Stimulated activated CD4-positive, alpha-beta T cell treated with anti-CD3 and anti-CD28 coated beads, Interleukin-12 subunit alpha, Interleukin-12 subunit beta, amount 100 ng/mL, for 4 hours (primary cell): ENCODE data around the gene UNC5B.

Source experiments
- DNase-seq: peaks from one replicate; pipeline ENCODE4 v3.0.0-alpha.2; 2020

UNC5B gene

DNA sequence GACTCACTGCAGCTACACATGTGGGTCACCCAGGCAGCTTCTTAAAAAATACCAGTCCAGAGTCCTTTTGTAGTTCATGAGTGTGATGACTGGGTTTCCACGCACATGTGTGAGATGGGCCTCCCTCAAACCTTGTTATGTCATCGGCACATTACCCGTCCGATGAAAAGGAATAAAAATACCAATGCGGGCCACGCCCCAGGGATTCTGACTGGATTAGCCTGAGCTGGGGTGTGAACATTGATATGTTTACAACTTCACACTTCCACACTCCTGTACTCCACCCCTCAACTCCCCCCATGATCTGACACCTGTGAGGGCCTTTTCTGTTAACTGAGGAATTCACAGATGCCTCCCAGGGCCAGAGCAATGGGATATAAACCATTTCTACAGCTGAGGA lies 112.9 kb downstream of the UNC5B start:
- DNase-seq, result no peak

DNA sequence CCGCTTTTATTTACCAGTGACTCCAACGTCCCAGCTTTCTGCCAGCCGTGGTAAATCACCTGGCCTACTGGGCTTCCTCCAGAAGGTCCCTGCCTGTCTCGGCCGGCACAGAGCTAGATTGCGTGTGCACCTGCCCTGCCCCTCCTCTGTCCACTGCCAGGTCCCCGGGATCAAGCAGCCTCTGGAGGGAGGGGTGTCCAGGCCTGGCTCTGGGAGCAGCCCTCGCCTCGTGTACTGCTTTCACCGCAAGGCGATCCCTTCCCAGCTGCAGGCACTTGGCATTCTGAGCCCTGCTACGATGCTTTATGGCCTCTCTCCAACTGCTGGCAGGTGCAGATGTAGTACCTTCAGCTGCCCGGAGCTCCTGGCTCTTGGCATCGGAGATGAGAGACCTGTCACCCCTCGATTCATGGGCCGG lies 114.1 kb downstream of the UNC5B start:
- no peak for DNase-seq

DNA sequence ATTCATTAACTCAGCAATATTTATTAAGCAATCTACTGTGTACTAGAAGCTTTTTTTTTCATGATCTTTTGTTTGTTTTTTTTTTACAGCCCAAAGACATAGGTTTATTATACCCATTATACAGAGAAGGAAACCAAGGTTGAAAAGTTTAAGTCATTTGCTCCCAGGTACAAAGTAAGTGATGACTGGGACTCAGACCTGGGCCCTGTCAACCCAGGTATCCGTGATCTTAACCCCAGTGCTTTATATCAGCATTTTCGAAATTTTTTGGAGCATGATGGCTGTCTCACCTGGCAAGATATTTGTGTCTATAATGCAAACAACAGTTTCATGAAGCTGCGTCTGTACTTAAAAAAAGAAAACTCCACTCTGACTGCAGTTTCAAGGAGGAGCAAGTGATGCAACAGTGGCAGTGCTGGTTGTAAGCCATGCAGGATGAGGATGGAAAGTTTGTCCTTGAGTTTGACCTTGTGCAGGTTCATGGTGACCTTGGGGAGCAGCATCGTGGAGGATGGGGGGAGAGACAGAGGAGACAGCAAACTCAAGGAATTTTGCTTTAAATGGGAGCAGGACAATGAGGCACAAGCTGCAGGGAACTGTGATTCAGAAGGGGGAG lies 118.5 kb downstream of the UNC5B start:
- DNase-seq, result no peak

DNA sequence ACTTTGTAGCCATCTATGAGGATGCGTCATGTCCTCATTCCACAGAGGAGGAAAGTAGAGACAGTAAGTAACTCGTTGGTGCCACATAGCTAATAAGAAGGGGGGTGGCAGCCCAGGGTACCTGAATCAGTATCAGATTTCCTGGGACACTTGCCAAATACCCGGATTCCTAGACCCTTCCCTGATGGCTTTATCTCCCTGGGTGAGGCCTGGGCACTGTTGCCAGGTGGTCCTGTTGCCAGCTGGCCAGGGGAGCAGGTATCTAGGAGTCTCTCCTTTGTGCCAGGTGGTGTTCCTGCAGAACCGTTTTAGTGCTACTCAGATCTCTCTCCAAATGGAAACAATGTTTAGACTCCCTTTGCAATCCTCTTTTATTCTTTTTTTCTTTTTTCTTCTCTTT lies 119.4 kb downstream of the UNC5B start:
- DNase-seq, result no peak

DNA sequence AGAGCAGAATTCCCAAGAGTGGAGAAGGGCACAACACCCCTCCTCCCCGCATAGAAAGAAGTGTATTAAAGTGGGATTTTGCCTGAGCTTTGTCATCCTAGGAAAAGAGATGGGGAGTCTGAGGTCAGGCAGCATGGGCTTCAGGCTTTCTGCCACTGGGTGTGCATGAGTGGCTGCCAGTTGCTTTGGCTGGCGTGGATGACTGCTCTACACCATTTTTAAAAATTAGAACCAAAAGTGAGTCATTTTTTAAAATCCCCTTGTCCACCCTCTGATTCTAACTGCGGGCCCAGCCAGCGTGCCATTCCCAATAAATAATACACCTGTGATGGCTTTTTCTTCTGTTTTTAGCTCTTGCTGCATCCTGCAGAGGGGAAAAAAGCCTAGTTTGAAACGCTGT lies 120.1 kb downstream of the UNC5B start:
- no peak for DNase-seq

DNA sequence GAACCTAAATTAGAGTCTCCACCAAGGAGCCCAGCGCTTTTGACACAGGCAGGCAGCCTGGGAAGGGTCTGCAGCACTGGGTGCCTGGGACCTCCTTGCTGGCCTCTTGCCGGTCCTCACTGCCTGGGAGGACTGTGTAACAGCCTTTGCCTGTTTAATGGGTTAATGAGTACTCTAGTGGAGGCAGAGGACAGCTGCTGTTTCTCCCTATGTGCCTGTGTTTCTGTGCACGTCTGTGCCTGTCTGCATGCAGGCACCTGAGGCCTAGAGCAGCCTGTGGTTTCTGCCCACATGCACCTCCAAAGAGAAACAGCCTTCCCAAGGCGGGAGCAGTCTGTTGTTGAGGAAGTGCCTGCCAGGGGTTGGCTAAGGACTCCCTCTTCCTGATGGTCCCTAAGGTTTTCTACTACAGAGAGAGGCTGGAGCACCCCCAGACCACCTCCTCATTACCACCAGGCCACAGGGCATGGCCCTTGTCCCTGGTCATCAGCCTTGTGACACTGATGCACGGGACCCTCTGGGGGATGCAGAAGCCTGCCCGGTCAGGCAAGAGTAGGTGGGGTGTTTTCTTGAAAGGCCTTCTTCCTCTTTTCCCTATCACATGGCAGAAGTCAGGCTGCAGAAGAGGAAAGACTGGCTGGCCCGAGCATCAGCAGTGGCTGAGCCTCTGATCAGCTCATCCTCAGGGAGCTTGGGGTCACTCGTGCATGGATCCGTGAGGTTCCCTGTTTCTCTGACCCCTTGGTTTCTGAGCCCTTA lies 120.9 kb downstream of the UNC5B start:
- DNase-seq, result no peak

DNA sequence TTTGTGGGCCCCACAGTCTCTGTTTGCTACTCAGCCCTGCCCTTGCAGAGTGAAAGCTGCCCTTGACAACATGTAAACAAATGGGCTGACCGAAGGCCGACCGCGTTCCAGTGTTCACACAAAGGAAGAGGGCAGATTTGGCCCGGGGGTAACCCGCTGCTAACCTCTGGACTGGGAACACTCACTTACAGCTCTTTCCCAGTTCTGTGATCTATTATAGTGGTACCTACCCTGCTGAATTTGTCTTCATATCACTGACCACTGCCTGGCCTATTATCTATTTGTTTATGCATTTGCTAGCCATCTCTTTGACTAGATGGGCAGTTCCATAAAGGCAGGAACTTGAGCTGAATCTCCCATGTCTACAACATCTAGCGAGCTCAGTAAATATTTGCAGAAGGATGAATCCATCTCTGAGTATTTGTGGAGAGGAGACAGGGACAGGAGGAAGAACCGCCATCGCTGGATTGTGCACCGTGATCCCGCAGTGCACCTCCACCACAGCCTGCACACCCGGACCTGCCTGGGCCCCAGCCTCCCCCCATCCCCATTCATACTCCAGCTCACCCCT lies 121.9 kb downstream of the UNC5B start:
- DNase-seq, result no peak

DNA sequence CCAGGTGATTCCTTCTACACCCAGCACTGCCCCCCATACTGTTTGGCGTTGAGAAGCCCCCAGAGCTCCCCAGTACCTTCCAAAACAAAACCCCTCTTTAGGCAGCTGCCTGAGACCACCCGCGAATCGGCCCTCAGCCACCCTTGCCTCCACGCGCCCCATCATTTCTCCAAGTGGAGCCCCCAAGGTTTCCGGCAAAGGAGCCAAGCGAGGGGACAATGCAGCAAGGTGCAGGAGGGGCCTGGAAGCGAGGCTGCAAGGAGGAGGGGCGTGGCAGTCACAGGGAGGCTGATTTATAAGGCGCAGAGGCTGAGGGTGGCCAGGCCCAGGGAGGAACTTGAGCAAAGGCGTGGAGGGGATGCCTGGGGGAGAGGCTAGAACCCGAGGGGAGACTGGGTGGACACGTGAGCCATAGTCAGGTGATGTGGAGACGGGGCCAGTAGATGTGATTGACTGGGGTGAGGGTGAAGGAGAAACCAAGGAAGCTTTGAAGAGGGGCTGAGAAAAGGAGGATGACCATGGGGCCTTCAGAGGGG lies 122.9 kb downstream of the UNC5B start:
- no peak for DNase-seq

DNA sequence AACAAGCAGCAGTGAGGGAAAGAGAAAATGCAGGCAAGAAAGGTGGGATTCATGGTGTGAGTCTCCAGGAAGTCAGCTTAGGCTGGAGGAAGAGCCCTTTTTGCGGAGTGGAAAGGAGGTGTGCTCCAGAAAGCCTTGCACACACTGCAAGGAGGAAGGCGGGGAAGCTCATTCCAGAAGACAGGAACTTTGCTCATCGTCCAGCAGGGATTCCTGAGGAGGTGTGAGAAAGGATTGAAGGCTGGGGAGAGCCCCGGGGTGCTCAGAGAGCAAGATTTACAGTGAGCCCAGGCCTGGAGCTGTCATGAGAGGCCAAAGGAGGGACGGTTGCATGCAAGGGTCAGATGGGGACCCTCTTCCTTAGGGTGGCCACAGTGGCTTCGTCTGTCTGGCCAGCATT lies 124.3 kb downstream of the UNC5B start:
- no peak for DNase-seq

DNA sequence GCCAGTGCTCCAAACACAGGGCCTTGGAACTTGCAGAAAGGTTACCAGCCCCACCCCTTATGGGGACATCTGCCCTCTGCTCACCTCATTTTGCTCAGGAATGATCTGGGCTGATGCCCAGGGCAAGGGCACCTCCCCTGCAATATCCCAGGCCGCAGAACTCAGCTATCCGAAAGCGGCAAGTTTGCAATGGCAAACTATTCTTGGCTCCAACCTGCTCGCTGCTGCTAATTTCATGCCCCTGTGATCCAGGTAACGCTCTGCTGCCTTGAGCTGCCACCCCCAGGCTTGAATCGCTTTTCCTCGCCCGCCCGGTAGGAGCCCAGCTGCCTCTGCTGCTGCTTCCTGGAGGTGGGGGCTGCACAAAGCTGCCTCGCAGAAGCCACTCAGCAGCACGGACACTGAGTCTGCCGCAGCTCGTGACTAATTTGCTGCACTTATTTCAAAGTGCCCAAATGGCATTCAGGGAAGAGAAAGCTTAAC lies 124.9 kb downstream of the UNC5B start:
- no peak for DNase-seq

DNA sequence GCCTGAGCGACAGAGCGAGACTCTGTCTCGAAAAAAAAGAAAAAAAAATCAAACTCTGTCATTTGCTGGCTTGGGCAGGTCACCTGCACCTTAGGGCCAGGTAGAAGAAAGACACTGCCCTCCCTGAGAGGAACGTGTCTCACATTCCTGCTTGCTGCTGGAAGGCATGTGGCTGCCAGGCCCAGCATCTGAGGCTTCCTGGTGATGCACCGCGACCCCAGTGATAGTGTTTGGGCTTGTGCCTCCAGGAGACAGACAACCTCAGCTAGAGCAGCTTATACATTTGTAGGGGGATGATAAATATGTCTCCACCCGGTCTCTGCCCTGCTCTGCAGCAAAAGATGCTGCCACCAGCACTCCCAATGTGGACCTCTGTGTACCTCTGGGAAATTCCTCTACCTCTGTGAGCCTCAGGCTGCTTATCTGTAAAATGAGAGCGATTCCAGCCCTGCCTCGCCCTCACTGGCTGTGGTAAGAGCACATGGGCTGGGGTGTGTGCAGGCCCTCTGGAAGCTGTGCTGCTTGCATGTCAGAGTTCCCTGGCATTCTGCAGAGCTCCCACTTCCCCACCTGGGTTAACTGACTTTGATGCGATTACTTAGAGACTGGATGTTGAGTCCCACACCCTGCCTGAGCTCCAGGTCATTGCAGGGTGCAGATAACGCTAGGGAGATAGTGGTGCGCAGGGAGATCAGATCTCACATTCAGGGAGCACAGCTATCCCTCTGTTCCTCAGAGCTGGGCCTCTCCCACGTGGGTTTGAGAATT lies 126.5 kb downstream of the UNC5B start:
- no peak for DNase-seq

DNA sequence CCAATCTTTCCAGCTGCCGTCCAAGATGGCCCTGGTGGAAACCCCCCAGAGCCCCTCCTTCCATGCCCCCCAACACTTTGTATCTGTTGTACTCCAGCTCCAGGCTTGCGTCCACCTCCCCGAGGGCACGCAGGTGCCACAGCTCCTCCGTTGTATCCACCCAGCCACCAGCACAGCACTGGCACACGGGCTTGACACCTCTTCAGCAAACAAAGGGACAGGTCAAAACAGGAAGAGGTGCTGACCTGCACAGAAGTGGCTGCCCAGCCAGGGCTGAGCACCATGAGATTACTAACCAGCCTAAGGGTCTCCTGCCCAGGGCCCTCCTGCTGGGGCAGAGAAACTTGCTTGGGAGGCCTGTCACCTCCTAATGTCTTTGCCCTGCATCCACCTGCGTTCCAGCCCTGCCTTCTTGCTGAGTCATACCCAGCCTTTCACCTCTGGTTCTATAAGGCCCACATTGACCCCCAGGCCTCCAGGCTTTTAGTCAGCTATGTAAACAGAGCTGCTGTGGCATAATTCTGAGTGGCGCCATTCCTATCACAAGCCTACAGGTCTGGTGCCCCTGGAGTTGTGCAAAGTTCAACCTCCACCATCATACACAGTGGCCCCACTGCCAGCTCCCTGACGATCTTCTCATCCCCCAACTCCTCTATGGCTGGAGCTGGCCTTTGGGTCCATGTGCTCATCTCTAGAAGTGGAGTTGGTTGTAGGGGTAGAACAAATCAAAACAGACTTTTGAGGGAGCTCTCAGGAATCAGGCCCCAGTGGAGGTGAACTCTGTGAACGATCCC lies 127.6 kb downstream of the UNC5B start:
- no peak for DNase-seq

DNA sequence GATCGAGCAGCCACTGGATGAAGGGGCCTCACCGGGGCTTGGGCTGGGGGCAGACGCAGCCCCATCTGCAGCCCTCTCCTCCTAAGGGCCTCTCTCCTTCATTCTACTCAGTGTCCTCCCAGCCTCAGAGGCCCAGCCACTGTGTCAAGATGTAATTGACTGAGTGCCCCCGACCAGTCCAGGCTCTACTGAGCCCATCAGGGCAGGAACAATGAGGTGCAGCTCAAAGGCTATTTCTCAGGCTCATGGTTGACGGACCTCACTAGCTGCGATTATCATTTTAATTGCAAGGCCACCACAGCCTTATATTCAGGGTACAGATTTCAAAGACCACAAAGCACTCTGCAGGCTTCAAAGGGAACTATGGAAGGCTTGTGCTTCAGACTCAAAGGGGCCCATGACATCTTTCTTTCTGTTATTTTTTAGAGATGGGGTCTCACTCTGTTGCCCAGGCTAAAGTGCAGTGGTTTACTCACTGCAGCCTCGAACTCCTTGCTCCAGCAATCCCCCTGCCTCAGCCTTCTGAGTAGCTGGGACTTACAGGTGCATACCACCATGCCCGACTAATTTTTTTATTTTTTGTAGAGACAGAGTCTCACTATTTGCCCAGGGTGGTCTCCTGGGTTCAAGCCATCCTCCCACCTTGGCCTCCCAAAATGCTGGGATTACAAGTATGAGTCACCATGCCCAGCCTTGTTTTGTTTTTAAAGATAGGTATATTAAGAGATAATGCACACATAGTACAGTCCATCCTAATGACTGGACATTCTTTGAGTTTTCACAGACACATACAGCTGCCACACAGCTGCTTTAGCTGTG lies 130.4 kb downstream of the UNC5B start:
- no peak for DNase-seq

DNA sequence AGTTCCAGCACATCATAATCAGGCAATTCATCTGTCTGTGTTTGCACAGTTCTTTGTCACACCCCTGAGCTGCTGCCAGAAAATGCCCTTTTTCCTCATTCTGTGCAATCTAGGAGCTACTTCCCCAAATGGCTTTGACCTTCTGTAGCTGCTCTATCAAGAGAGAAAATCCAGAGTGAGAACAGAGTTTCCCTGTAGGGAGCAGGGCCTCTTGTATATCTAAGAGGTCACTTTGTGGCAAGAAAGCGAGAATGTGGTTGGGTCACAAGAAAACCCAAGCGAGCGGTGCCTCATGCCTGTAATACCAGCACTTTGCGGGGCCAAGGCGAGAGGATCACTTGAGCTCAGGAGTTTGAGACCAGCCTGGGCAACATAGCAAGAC lies 131.0 kb downstream of the UNC5B start:
- no peak for DNase-seq

DNA sequence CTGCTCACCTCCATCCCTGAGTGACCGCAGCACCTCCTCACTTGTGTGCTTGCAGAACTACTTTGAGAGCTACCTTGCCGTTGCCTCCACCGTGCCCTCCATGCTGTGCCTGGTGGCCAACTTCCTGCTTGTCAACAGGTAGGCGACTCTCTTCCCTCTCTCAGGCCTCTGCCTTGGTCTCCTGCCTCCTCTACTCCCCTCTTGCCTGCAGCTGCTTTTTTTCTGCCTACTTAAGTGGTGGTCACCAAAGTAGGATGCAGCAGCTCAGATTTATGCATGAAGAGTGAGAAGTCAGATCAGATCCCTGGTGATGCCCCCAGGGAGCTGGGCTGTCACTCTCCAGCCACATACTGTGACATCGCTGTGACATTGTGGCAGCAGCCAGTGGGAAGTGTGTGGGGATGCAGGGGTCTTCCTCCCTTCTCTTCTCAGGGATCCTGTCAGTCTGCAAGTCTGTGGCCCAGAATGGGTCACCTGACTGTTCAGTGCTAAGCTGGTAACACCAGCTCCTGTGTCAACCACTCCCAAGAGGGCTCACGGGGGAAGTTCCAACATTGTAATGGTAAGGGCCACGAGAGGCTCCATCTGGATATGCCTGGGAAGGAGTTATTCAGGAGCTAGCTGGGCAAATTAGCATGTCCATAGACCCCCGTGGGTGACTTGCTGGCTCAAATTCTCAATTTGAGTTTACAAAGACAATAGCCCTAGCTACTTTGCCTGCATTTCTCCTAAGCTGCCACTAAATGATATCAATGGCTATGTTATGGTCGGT lies 132.0 kb downstream of the UNC5B start:
- DNase-seq, result no peak

DNA sequence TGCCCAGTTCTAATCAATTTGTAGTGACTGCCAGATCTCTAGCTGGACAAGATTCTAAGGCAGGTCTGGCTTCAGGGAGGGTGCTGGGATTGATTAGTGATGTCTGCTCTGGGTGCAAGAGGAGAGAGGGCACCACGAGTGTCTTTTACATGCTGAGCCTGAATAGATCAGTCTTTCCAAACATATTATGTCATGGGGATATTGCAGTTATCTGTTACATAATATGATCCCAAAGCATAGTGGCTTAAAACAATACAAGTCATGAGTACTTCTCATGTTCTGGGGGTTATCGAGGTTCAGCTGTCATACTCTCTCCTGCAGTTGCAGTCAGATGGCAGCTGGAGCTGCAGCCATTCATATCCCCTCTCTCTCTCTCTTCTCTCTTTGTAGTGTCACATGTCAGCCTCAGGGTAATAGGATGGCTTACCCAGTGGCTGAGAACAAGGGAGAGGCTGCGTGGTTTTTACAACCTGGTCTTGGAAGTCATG lies 132.7 kb downstream of the UNC5B start:
- DNase-seq, result no peak

DNA sequence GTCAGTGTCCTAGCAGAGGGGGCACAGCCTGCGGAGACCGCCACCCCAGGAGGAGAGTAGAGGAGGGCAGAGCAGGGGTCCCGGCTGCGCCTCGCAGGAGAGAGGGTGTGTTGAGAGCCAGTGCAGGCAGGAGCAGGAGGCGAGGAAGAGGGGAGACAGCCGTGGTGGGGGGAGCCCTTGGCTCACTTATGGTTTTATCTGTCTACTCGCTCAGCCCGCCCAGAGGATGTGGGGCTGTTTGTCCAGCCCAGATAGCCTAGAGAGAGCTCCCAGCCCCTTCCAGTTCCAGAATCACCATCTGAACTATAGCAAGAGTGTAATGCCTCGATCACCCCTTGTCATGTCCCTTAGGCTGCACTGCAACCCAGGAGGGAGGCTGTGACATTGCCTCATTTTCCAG lies 133.3 kb downstream of the UNC5B start:
- no peak for DNase-seq

DNA sequence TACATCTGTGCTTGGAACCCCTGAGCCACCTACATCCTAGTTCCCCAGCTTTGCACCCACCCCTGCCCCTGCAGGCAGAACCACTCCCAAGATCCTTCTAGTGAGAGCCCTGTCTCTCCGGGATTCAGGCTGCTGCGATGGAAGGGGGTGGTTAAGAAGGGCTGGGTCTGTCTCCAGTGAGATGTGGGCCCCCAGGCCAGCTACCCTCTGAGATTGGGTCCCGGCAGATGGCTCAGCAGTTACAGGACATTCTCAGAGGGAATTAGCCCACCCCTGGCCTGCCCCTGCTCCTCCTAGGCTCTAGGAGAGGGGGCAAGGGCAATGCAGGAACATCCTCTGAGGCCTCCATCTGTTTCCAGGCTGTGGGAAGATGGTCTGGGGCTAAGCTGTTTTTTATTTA lies 134.4 kb downstream of the UNC5B start:
- DNase-seq, result no peak

DNA sequence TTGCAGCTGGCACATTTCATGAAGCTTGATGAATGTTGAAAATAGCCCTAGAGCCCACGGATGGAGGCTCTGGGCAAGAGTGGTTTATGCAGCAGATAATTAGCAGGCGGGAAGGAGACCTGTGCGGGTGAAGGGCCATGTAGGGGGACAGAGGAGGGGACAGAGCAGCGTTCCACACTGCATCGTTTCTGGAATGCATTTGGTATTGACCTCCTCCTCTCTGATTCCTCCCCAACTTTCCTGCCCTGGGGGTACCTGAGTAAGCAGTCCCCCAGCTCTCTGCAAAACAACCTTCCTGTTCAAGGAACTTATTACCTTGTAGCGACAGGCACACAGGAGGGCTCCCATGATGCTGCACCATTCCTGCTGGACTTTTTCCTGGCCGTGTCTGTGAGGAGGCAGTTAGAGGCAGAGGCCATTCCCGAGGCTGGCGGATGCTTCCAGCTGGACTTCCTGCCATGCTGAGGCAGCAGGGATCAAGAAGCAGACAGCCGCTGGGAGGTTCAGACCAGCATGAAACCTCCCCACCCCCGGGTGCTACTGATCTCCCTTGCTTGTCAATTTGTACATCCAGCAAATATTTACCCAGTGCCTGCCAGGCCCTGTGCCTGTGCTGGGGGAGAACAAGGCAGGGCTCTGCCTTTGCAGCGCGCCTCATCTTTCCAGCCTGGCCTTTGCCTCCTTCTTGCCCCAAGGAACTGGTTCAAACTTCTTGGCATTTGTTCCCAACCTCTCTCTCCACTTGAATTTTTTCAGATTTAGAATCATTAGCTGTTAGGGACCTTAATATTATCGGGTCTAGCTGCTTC lies 135.4 kb downstream of the UNC5B start:
- no peak for DNase-seq

DNA sequence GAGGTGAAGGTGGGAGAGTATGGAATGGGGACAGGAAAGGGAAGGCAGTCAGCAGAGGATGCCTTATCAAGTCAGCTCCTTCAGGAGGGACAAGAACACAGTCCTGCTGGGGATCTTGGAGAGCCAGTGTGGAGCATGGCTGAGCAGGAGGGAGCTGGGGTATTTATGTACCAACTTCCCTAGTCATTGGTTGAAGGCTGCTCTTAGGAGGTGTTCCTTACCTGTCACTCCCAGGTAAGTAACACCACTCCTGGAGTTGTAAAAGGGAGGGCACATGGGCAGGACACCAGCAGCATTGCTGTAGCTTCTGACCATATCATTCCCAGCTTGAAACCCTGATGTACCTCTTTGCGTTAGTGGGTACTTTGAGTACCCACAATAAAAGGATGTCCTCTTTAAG lies 136.5 kb downstream of the UNC5B start:
- no peak for DNase-seq
